Adrenal gland (tissue), 12 donors: ENCODE results near the gene SNCB. TPM values are rescaled to one million over a fixed set of nuclear protein-coding genes. Genes with fewer than 3 reads are reported as not detected.
A peak's percentile ranks its signal among the peaks of the same experiment; 100 is the strongest.

ENCODE experiments used
- DNase-seq, 7 donors: peaks; one replicate each; pipeline ENCODE4 v3.0.0-alpha.2; 2019 to 2020
- H3K27ac ChIP-seq, 5 donors: fragments of 200-600 bp; sonication (generic) in 4 of 5; 1 replicate in 3 of 5; 2 replicates in 2 of 5; pipeline versions ENCODE4 v1.5.1 to v1.8.0; 2016 to 2020; ENCODE audit warnings: mild to moderate bottlenecking in 1 of 5
- H3K27me3 ChIP-seq: fragments of 200-600 bp; 2 replicates; pipeline ENCODE4 v1.8.0; 2021
- H3K36me3 ChIP-seq, 2 donors: fragments of 200-600 bp; replicated peaks in 1 of 2; 1 replicate in 1 of 2; 2 replicates in 1 of 2; pipeline versions ENCODE4 v1.5.1 to v1.8.0; 2018 to 2022
- H3K4me1 ChIP-seq, 2 donors: fragments of 200-600 bp; replicated peaks in 1 of 2; 1 replicate in 1 of 2; 2 replicates in 1 of 2; pipeline versions ENCODE4 v1.5.1 to v1.8.0; 2018 to 2021
- H3K4me3 ChIP-seq, 4 donors: fragments of 200-600 bp; sonication (generic) in 3 of 4; one replicate each; pipeline ENCODE4 v1.5.1; 2016 to 2018
- H3K9me3 ChIP-seq, 3 donors: fragments of 200-600 bp; sonication (generic) in 1 of 3; replicated peaks in 1 of 3; 1 replicate in 2 of 3; 2 replicates in 1 of 3; pipeline versions ENCODE4 v1.5.1 to v1.8.0; 2016 to 2021
- POLR2A ChIP-seq, 2 donors: fragments of 450-650 bp; IDR thresholded peaks; one replicate each; pipeline ENCODE4 v1.6.1; 2017; ENCODE audit warnings: antibody characterized with exemption in 2 of 2, mild to moderate bottlenecking in 2 of 2, moderate library complexity in 1 of 2
- WGBS, 4 donors: extraction: QIAGEN DNeasy Blood & Tissue Kit in 2 of 4; methylation state at CpG; one replicate each; pipeline versions ENCODE4 v1.1.5 to v1.1.7; 2013 to 2017; 5-methylcytosine and 5-hydroxymethylcytosine counted together
- intact Hi-C, 2 donors: fragments of 100-400 bp; cut with DNase I; formaldehyde crosslinking; loops; one replicate each; pipeline versions ENCODE4 v1.14.1 to v1.15.0; 2022 to 2023
- polyA plus RNA-seq, 3 donors: library from polyadenylated mRNA; stranded (reverse); fragments of 200-250 nt in 2 of 3; fragments of 350-450 nt in 1 of 3; fragmentation: Illumina TruSeq in 1 of 3; extraction: RNeasy Lipid Tissue Mini Kit (QIAGEN cat#74804) in 1 of 3; gene quantifications; one replicate each; pipeline ENCODE4 v1.2.3, GENCODE V29; 2013 to 2014
- total RNA-seq, 9 donors: library from RNA; depleted of rRNA in 4 of 9; stranded (reverse); fragments of >200 nt in 4 of 9; fragments of 120-200 nt in 1 of 9; fragmentation: NEBNext Ultra II Directional in 1 of 9; extraction: Animal tissue kit (Norgen Biotek cat#: 25700) in 1 of 9; gene quantifications; one replicate each; pipeline versions ENCODE4 v1.1.0 to v1.2.4, GENCODE V29; 2013 to 2023
- TF ChIP-seq, protein P1 (sequence below), 6 experiments: fragments of 450-650 bp in 4 of 6; fragments of 200-600 bp in 2 of 6; sonication (generic) in 1 of 6; IDR thresholded peaks; 1 replicate in 5 of 6; 2 replicates in 1 of 6; pipeline versions ENCODE4 v1.5.1 to v1.8.0; 2016 to 2021; ENCODE audit warnings: antibody characterized with exemption in 6 of 6, mild to moderate bottlenecking in 2 of 6, moderate library complexity in 1 of 6
- donor health status: healthy with polysubstance abuse.
- donor health status: Bipolar disorder and iron deficiency.
- donor health status: DM: yes; HTN: yes; CAD: no.
- donor health status: DM: no; HTN: no; CAD: no.
- donor health status: DM: no; HTN: no; CAD: no.
- donor health status: DM: yes; HTN: yes; CAD: no.

The SNCB gene
- total and polyA plus RNA-seq, 12 donors, result 0.19 to 8.6 (median 1.5) TPM; not detected in 4

DNA sequence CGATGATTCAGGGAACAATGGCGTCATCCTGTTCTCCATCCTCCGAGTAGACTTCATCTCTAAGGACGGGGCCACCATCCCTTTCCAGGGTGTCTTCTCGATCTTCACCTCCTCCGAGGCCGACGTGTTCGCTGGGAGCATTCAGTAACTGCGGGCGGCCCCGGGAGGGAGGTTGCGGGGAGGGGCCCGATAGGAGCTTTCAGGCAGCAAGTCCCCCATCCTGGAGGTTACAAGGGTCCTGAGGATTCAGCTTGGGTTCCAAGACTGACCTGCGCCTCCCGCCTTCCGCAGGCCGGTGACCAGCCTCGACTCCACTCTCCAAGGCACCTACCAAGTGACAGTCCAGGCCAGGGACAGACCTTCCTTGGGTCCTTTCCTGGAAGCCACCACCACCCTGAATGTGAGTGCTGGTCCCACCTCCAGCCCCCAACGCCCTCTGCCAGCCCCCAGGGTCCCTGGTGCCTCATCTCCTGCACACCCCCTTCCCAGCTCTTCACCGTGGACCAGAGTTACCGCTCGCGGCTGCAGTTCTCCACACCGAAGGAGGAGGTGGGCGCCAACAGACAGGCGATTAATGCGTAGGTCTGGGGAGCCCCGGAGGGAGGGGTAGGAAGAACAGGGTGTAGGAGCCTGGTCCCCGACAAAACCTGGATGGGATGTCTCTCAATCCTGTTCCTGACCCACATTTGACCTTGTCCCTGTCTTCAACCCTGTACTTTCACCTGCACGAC lies 41.1 kb downstream of the SNCB start:
- DNase-seq, result no peak
- TF ChIP-seq, protein P1, sequence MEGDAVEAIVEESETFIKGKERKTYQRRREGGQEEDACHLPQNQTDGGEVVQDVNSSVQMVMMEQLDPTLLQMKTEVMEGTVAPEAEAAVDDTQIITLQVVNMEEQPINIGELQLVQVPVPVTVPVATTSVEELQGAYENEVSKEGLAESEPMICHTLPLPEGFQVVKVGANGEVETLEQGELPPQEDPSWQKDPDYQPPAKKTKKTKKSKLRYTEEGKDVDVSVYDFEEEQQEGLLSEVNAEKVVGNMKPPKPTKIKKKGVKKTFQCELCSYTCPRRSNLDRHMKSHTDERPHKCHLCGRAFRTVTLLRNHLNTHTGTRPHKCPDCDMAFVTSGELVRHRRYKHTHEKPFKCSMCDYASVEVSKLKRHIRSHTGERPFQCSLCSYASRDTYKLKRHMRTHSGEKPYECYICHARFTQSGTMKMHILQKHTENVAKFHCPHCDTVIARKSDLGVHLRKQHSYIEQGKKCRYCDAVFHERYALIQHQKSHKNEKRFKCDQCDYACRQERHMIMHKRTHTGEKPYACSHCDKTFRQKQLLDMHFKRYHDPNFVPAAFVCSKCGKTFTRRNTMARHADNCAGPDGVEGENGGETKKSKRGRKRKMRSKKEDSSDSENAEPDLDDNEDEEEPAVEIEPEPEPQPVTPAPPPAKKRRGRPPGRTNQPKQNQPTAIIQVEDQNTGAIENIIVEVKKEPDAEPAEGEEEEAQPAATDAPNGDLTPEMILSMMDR (IDR thresholded peaks at IDR 0.05), result no peak
- no peak for TF ChIP-seq POLR2A (IDR thresholded peaks at IDR 0.05)
- intact Hi-C loops, result no loop called here
- no peaks in the 10 kb centered on the region for H3K27me3 ChIP-seq
- no peaks in the 10 kb centered on the region for H3K4me1 ChIP-seq
- no peak overlapping the region for H3K4me3 ChIP-seq
- WGBS, 4 donors, result 86 to 92% (median 89%) methylated on average over 18 to 31 of the region's 31 CpGs
- no peaks in the 10 kb centered on the region for H3K36me3 ChIP-seq
- no peaks in the 10 kb centered on the region for H3K9me3 ChIP-seq
- H3K27ac ChIP-seq, result no peak overlapping the region

DNA sequence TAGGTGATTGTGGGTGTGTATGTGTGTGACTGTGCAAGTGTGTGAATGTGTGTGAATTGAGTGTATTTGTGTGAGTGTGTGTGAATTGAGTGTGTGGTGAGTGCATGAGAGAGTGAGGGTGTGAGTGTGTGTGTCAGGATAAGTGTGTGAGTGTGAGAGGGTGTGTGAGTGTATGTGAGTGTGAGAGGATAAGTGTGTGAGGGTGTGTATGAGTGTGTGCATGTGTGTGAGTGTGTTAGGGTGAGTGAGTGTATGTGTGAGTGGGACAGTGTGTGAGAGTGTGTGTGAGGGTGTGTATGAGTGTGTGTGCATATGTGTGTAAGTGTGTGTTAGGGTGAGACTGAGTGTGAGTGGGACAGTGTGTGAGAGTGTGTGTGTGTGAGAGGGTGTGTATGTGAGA lies 42.0 kb downstream of the SNCB start:
- Histone ChIP-seq H3K4me1 (no peaks in the 10 kb centered on the region), H3K27me3 (no peaks in the 10 kb centered on the region), H3K4me3 (no peak overlapping the region), H3K27ac (no peak overlapping the region), H3K9me3 (no peaks in the 10 kb centered on the region), H3K36me3 (no peaks in the 10 kb centered on the region)
- DNase-seq, result no peak
- intact Hi-C loops, result no loop called here
- TF ChIP-seq POLR2A (IDR thresholded peaks at IDR 0.05), result no peak
- TF ChIP-seq, protein P1 (IDR thresholded peaks at IDR 0.05), result no peak

DNA sequence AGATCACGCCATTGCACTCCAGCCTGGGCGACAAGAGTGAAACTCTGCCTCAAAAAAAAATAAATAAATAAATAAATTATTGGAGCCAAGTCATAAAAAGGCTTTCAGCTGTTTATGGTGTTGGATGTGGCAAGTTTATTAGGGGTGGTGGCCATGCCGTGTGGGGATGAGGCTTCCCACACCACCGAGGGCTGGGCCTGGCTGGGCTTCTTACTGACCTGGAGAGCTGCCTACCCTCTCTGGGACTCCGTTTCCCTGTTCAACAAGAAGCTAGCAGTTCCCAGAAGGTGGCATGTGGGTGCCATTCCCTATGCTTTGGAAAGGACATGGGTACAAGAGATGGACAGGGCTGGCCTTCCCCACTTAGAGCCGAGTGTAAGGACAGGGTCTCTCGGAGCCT lies 42.9 kb downstream of the SNCB start:
- 86 to 93% (median 92%) methylated on average over 7 of the region's 7 CpGs for WGBS, 4 donors

DNA sequence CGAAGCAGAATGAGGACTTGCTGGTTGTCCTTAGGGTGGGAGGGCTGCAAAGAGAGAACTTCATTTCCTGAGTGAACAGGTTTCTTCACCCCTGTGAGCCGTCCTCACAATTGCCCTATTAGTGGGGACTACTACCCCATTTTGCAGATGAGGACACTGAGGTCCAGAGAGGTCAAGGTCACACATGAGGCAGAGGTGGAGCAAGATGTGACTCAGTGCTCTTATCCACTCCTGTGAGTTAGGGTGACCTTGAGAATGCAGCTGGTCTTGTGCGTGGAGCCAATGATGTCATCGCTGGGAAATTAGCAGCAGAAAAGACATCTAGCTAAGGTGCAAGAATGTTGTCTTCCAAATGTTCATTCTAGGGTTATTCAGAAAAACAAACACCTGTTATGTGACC lies 47.3 kb downstream of the SNCB start:
- Histone ChIP-seq H3K36me3 (no peaks in the 10 kb centered on the region), H3K4me3 (no peak overlapping the region), H3K27ac (no peak overlapping the region), H3K9me3 (no peaks in the 10 kb centered on the region), H3K27me3 (no peaks in the 10 kb centered on the region), H3K4me1 (no peaks in the 10 kb centered on the region)
- TF ChIP-seq POLR2A (IDR thresholded peaks at IDR 0.05), result no peak
- TF ChIP-seq, protein P1 (IDR thresholded peaks at IDR 0.05), result no peak
- intact Hi-C loops, result no loop called here
- WGBS, 4 donors, result 59 to 69% (median 66%) methylated on average over 4 of the region's 4 CpGs
- peak; percentile 49 to 74 (median 69) for DNase-seq

More for the DNA sequence above, 42.9 kb downstream of the SNCB start:
- Histone ChIP-seq H3K4me3 (no peak overlapping the region), H3K36me3 (no peaks in the 10 kb centered on the region), H3K9me3 (no peaks in the 10 kb centered on the region), H3K27me3 (no peaks in the 10 kb centered on the region), H3K4me1 (no peaks in the 10 kb centered on the region), H3K27ac (no peak overlapping the region)
- TF ChIP-seq, protein P1 (IDR thresholded peaks at IDR 0.05), result no peak
- intact Hi-C loops, result no loop called here
- DNase-seq, result no peak
